Measurements from ENCODE around the gene ISLR.

GRCh38 chr15:74206801-74207281 lies 33.3 kb downstream of the ISLR start:
- TF ChIP-seq POLR2A (IDR thresholded peaks at IDR 0.05; ENCODE audit: low read length) (no peak), GATA1 (IDR thresholded peaks at IDR 0.05; ENCODE audit: low read depth, low read length) (no peak)
